Neuronal stem cell (in vitro differentiated cells): ENCODE results near the gene WNT11.

Experiments
- DNase-seq: peaks from one replicate; pipeline ENCODE4 v3.0.0-alpha.2; 2013; ENCODE audit warnings: low spot score
- H2AFZ ChIP-seq: one replicate; pipeline ENCODE4 v1.6.1; 2013; ENCODE audit warnings: mild to moderate bottlenecking, low read length, inconsistent platforms
- H2AK5ac ChIP-seq: 2 replicates; pipeline ENCODE4 v1.6.1; 2013; ENCODE audit warnings: low read depth, mild to moderate bottlenecking, inconsistent platforms, low read length, moderate library complexity, mixed read lengths
- H2BK120ac ChIP-seq: 2 replicates; pipeline ENCODE4 v1.6.1; 2013; ENCODE audit warnings: low read depth, mild to moderate bottlenecking, inconsistent platforms, low read length, moderate library complexity, mixed read lengths
- H2BK12ac ChIP-seq: one replicate; pipeline ENCODE4 v1.6.1; 2013; ENCODE audit warnings: low read length, inconsistent platforms
- H2BK15ac ChIP-seq: 2 replicates; pipeline ENCODE4 v1.6.1; 2013; ENCODE audit warnings: mild to moderate bottlenecking, low read length, inconsistent platforms, mixed read lengths
- H2BK5ac ChIP-seq: one replicate; pipeline ENCODE4 v1.6.1; 2013; ENCODE audit warnings: inconsistent platforms, mild to moderate bottlenecking, low read length, moderate library complexity
- H3K14ac ChIP-seq: one replicate; pipeline ENCODE4 v1.6.1; 2013; ENCODE audit warnings: low read length, inconsistent platforms
- H3K18ac ChIP-seq: 2 replicates; pipeline ENCODE4 v1.6.1; 2013; ENCODE audit warnings: low read length, inconsistent platforms
- H3K23ac ChIP-seq: 2 replicates; pipeline ENCODE4 v1.6.1; 2013; ENCODE audit warnings: low read depth, mild to moderate bottlenecking, mixed read lengths, low read length, inconsistent platforms; ENCODE audit not compliant: poor library complexity
- H3K27ac ChIP-seq: replicated peaks from 3 replicates; pipeline ENCODE4 v1.5.1; 2013; ENCODE audit warnings: low read length, inconsistent platforms
- H3K27me3 ChIP-seq, 3 experiments: 2 replicates each; pipeline ENCODE4 v1.6.1; 2013; ENCODE audit warnings: low read length in 3 of 3, mild to moderate bottlenecking in 2 of 3, inconsistent platforms in 1 of 3, low read depth in 1 of 3, mixed read lengths in 1 of 3, moderate library complexity in 1 of 3; ENCODE audit not compliant: control insufficient read depth in 3 of 3, insufficient read depth in 3 of 3
- H3K36me3 ChIP-seq, 2 donors: replicated peaks in 1 of 2; 2 replicates each; pipeline ENCODE4 v1.6.1; 2013; ENCODE audit warnings: low read length in 2 of 2; ENCODE audit not compliant: control insufficient read depth in 2 of 2, insufficient read depth in 2 of 2
- H3K4ac ChIP-seq: 2 replicates; pipeline ENCODE4 v1.6.1; 2013; ENCODE audit warnings: inconsistent platforms, mild to moderate bottlenecking, low read length, moderate library complexity
- H3K4me1 ChIP-seq, 2 donors: 1 replicate in 1 of 2; 2 replicates in 1 of 2; pipeline ENCODE4 v1.6.1; 2013; ENCODE audit warnings: low read length in 2 of 2, low read depth in 1 of 2; ENCODE audit not compliant: control insufficient read depth in 2 of 2, insufficient read depth in 1 of 2
- H3K4me2 ChIP-seq: one replicate; pipeline ENCODE4 v1.6.1; 2013; ENCODE audit warnings: mild to moderate bottlenecking, low read length, inconsistent platforms; ENCODE audit not compliant: insufficient read depth, poor library complexity, severe bottlenecking
- H3K4me3 ChIP-seq, 2 donors: 2 replicates each; pipeline ENCODE4 v1.5.1; 2013; ENCODE audit warnings: low read length in 2 of 2, mild to moderate bottlenecking in 2 of 2, inconsistent platforms in 1 of 2, moderate library complexity in 1 of 2
- H3K79me1 ChIP-seq: one replicate; pipeline ENCODE4 v1.6.1; 2013; ENCODE audit warnings: low read depth, mild to moderate bottlenecking, inconsistent platforms, low read length, moderate library complexity
- H3K9ac ChIP-seq: one replicate; pipeline ENCODE4 v1.6.1; 2013; ENCODE audit warnings: mild to moderate bottlenecking, low read depth, low read length, inconsistent platforms; ENCODE audit not compliant: poor library complexity
- H3K9me3 ChIP-seq, 2 donors: replicated peaks in 1 of 2; 2 replicates each; pipeline versions ENCODE3 to v1.6.1; 2013; ENCODE audit warnings: low read length in 2 of 2, mild to moderate bottlenecking in 2 of 2, inconsistent platforms in 1 of 2, low read depth in 1 of 2, mixed read lengths in 1 of 2, moderate library complexity in 1 of 2; ENCODE audit not compliant: control insufficient read depth in 2 of 2, insufficient read depth in 1 of 2
- H4K8ac ChIP-seq: one replicate; pipeline ENCODE4 v1.6.1; 2013; ENCODE audit warnings: low read depth, mild to moderate bottlenecking, inconsistent platforms, low read length, moderate library complexity
- H4K91ac ChIP-seq: one replicate; pipeline ENCODE4 v1.6.1; 2013; ENCODE audit warnings: low read length, low read depth, mild to moderate bottlenecking, inconsistent platforms; ENCODE audit not compliant: poor library complexity
- WGBS, 2 donors: extraction: QIAGEN DNeasy Blood & Tissue Kit; methylation state at CpG; one replicate each; pipeline ENCODE4 v1.1.7; 2013; ENCODE audit warnings: missing lambda C conversion rate in 2 of 2, mixed read lengths in 1 of 2; ENCODE audit not compliant: insufficient read length in 2 of 2, insufficient replicate concordance in 1 of 2; ENCODE audit errors: extremely low coverage in 2 of 2; 5-methylcytosine and 5-hydroxymethylcytosine counted together

Gene WNT11

GRCh38 chr11:76214968-76215548 is 8.8 kb upstream of the WNT11 start:
- H3K18ac ChIP-seq = no peak overlapping the region
- no peak overlapping the region for H3K4me2 ChIP-seq
- H2BK12ac ChIP-seq = no peak overlapping the region
- no peaks in the 10 kb centered on the region for H3K9me3 ChIP-seq
- no peak overlapping the region for H2AK5ac ChIP-seq
- no peak overlapping the region for H4K8ac ChIP-seq
- DNase-seq = no peak
- H3K79me1 ChIP-seq = no peaks in the 10 kb centered on the region
- no peak overlapping the region for H3K14ac ChIP-seq
- no peak overlapping the region for H4K91ac ChIP-seq
- H3K4ac ChIP-seq = no peak overlapping the region
- H3K4me3 ChIP-seq = no peak overlapping the region
- no peak overlapping the region for H3K23ac ChIP-seq
- no peak overlapping the region for H2BK5ac ChIP-seq
- H2BK120ac ChIP-seq = no peak overlapping the region
- H3K4me1 ChIP-seq = peaks cover 13 to 15% of the 10 kb centered on the region in 2 donors
- H3K36me3 ChIP-seq = no peaks in the 10 kb centered on the region
- H2BK15ac ChIP-seq = no peak overlapping the region
- H3K27me3 ChIP-seq = peaks cover 13 to 62% (median 35%) of the 10 kb centered on the region in 3 experiments
- no CpG with 5 or more reads among the region's 7 CpGs for WGBS, 2 donors
- H3K9ac ChIP-seq = no peak overlapping the region
- no peak overlapping the region for H2AFZ ChIP-seq
- no peak overlapping the region for H3K27ac ChIP-seq

- H4K8ac ChIP-seq = no peak overlapping the region
- no peak overlapping the region for H3K4ac ChIP-seq
- no peak overlapping the region for H3K4me3 ChIP-seq
- no peak overlapping the region for H2BK5ac ChIP-seq
- no peak overlapping the region for H3K9ac ChIP-seq
- no peak overlapping the region for H2BK15ac ChIP-seq
- peak overlapping the region; percentile 32 for H3K18ac ChIP-seq
- no peak overlapping the region for H2BK12ac ChIP-seq
- no peak overlapping the region for H3K27ac ChIP-seq
- H3K4me1 ChIP-seq = peaks cover 17 to 20% of the 10 kb centered on the region in 2 donors
- H2AK5ac ChIP-seq = no peak overlapping the region
- no peak for DNase-seq
- H3K36me3 ChIP-seq = no peaks in the 10 kb centered on the region
- H3K27me3 ChIP-seq = peaks cover 20 to 69% (median 43%) of the 10 kb centered on the region in 3 experiments
- no peaks in the 10 kb centered on the region for H3K79me1 ChIP-seq
- H2BK120ac ChIP-seq = no peak overlapping the region
- H3K23ac ChIP-seq = no peak overlapping the region
- no peak overlapping the region for H3K14ac ChIP-seq
- no peak overlapping the region for H3K4me2 ChIP-seq
- H4K91ac ChIP-seq = no peak overlapping the region
- no peaks in the 10 kb centered on the region for H3K9me3 ChIP-seq
- WGBS, 2 donors = no CpG with 5 or more reads among the region's 5 CpGs
- H2AFZ ChIP-seq = no peak overlapping the region
Measured at GRCh38 chr11:76214186-76214585, 7.9 kb upstream of the WNT11 start.

GRCh38 chr11:76212086-76213035 is 6.1 kb upstream of the WNT11 start:
- no peak overlapping the region for H3K18ac ChIP-seq
- H3K27ac ChIP-seq = no peak overlapping the region
- no peak overlapping the region for H3K9ac ChIP-seq
- no peak overlapping the region for H3K4ac ChIP-seq
- H2BK120ac ChIP-seq = no peak overlapping the region
- H3K23ac ChIP-seq = peak overlapping the region; percentile 0
- H2BK12ac ChIP-seq = no peak overlapping the region
- H3K27me3 ChIP-seq = peaks cover 28 to 82% (median 60%) of the 10 kb centered on the region in 3 experiments
- no peak for DNase-seq
- no CpG with 5 or more reads among the region's 7 CpGs for WGBS, 2 donors
- no peaks in the 10 kb centered on the region for H3K9me3 ChIP-seq
- no peak overlapping the region for H3K4me3 ChIP-seq
- H2BK15ac ChIP-seq = no peak overlapping the region
- no peak overlapping the region for H4K8ac ChIP-seq
- H3K36me3 ChIP-seq = no peaks in the 10 kb centered on the region
- H3K14ac ChIP-seq = no peak overlapping the region
- peaks cover 20 to 24% of the 10 kb centered on the region in 2 donors for H3K4me1 ChIP-seq
- H2AFZ ChIP-seq = no peak overlapping the region
- H2AK5ac ChIP-seq = no peak overlapping the region
- no peak overlapping the region for H4K91ac ChIP-seq
- no peaks in the 10 kb centered on the region for H3K79me1 ChIP-seq
- no peak overlapping the region for H2BK5ac ChIP-seq
- H3K4me2 ChIP-seq = no peak overlapping the region
